Fibroblast of skin of abdomen (primary cell): Measurements from ENCODE around the gene SLC6A13.

ENCODE experiments used
- DNase-seq: peaks from one replicate; pipeline ENCODE4 v3.0.0-alpha.2; 2013

The SLC6A13 gene

DNA sequence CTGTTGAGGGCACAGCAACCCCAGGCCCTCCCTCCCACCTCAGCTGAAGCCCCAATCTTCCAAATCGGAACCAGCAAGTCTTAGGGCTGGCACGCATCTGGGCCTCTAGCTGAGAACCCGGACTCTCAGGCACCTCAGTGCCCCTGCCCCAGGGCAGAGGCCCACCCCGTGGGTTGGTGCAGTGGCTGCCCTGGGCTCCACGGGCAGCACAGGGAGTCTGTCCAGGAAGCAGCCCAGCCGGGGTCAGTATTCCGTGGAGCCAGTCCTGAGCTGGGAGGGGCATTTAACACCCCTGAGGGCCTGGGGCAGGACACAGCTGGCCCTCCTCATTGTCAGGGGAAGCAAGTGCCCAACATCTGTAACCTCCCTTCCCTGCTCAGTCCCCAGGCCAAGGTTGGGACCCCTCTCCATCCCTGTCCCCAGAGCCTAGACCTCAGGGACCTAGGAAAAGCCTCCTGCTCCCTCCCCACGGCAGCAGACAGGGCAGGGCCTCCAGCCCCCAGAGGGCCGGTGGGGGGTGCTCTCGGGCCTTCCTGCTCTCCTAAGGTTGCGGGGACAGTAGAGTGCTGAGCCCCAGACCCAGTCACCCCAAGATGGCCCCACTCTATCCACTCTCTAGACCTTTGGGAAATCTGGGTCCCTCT, 85.2 kb downstream of the SLC6A13 start:
- no peak for DNase-seq

DNA sequence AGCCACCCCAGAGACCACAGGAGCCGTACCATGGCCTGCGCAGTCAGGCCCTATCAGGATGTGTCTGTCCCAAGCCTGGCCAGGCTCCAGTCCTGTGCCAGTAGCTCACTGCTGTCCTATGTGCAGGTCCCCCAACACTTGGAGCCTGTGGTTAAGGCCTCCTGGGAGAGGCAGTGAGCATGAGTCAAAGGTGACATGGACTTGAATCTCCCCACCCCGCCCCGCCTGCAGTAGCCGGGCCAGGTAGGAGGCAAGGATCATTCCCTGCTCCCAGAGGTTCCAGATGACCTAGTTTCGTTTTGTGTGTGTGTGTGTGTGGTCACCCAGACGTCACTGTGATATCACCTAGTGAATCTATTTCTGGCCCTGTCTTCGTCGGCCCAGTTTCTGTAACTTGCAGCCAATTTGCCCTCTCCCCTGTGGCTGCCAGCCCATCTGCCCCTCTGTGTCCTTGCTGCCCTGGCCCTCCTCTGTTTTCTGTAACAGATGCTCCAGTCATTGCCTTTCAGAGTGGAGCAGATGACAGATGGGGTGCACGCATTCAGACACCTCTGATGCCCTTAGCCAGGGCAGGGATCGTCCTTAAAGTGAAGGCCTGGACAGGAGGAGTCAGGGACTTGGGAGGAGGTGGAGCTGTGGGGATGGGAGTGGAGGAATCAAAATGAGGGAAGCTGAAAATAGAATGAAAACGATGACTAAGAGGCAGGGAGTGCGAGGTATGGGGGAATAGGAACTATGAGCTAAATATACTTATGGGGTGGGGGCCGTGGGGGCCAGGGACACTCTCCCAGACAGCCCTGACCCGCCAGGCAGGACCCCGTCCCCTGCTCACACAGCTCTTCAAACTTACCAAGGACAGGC, 86.1 kb downstream of the SLC6A13 start:
- peak; percentile 66 for DNase-seq

DNA sequence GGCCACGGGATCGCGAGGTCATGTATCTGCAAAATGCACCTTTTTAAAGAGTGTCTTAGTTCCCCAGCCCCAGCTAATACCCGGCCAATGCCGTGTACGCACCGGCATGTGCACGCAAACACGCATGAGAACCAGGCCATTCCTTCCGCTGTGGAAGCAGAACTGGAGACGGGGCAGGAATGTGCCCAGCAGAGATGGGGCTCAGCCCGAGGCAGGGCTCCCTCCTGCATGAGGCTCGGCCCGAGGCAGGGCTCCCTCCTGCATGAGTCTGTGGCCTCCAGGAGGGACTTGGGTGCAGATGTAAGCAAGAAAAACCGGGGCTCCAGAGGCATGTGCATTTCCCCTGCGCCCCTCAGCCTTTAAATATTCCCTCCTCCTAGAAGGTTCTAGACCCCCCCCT, 86.9 kb downstream of the SLC6A13 start:
- DNase-seq = no peak

DNA sequence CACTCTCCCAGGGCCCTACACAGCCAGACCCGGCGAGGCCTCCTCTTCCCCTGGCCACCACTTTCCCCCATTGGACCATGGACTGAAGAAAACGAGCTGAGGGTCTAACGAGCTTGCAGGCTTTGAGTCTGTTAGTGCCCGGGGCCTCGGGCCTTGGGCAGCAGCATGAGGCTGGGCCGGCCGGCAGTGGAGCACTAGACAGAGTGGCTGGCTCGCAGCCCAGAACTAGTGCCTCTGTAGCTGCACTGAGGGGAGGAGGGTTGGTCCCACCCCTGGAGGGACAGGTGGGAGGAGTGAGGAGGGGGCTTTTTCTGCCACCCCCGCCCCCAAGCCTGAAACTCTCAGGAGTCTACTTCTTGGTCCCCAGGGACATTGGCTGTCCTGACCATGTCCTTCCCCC, 87.4 kb downstream of the SLC6A13 start:
- DNase-seq = no peak

DNA sequence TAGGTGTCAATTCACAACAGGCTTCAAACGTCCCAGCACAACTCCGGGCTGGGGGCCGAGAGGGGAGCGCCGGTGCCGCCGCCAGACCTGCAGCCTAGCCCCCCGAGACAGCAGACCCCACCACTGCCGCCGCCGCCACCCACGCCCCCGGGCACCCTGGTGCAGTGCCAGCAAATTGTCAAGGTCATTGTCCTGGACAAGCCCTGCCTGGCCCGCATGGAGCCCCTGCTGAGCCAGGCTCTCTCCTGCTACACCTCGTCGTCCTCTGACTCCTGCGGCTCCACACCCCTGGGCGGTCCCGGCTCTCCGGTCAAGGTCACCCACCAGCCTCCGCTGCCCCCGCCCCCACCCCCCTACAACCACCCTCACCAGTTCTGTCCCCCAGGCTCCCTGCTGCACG, 88.0 kb downstream of the SLC6A13 start:
- no peak for DNase-seq

DNA sequence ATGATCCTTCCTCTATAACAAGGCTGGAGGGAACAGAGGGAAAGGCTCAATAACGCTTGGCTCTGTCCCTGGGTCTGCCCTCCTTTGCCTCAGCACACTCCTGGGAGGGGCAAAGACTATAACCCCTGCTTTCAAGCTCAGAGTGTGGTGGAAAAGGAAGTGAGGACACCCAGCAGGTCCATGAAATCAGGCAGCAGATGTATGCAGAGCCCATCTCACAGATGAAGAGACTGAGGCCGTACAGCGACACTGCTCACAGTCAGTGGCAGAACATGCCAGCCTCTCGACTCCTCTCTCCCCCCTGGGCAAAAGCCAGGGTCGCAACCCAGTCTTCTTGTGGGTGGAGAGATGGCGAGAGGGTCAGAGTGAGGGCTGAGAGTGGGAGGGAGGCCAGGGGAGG, 88.5 kb downstream of the SLC6A13 start:
- no peak for DNase-seq

DNA sequence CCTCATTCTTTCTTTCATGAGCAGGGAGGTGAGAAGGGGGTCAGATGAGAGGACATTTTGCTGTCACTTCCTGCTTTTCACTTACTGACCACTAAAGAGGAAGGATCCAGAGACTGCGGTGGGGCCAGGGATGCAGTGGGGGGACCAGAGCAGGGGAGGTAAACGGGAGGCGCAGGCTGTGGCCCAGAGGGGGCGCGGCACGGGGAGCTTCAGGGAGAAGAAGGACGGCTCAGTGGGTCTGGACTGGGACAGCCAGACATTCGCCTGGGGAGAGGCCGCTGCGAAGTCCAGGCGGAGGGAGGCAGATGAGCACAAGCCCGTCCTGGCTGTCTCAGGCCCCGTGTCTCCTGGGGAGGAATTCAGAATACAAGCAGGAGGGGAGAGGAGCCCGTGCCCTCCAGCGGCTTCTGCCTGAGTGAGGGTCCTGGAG, 89.9 kb downstream of the SLC6A13 start:
- DNase-seq = no peak

DNA sequence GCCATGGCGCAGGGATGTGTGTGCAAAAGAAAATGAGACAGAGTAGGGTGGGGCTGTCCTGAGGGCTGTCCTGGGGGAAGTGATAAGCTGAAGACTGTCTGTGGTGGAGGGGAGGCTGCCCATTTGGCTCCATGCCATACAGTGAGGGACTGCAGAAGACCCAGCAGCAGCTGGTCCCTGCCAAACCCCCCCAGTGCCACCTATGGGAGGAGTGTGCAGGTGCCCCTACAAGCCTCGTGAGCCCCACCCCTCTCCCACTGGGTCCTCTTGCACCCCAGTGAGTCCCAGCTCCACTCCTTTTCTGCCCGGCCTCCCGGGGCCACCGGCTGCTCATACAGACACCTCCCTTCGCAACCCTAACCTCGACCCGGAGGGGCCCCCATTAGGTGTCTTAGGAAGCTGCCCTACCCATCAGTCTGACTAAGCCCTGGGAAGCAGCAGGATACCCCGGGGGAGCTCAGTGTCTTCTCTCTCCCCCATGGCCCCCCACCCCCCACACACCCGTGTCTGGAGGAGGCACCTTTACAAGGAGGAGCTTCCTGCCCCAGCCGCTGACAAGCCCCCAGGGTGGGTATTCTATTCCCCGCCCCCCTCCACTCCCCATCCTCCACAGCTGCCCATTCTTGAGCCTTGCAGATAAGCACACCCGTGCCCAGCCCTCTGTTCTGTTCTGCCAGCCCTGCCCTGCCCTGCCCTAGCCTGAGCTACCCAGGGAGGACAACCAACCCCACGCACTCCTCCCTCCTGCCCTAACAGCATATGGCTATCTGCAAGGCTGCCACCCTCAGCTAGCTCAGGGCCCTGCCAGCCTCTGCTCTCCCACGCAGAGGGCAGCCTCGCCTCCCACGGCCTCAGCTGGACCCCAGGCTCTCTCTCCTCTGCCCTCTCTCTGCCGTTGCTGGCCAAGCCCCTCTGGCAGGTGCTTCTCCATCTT, 90.6 kb downstream of the SLC6A13 start:
- DNase-seq = no peak

DNA sequence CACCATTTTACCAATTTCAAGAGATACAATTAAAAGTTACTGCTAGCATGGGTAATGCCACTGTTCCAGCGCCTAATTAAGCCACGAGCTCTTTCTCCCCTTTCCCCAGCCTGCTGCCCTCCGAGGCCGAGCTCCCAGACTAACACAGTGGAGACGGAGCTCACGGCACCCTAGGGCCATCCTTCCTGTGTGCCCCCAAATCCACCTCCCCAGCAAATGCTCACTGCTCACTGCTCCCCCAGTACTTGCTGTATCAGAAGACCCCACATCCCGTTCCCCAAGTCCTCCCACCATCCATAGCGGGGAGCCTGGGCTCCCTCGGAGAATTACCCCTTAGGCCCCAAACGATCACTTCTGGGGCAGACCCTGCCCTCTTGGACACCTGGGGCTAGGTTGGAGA, 91.4 kb downstream of the SLC6A13 start:
- DNase-seq = no peak
